DND-41 (cell line): ENCODE data around the gene TPCN1.

Source experiments
- CTCF ChIP-seq: IDR thresholded peaks from 2 replicates; pipeline ENCODE4 v1.5.1; 2012; ENCODE audit warnings: borderline replicate concordance, low read length, moderate library complexity, mild to moderate bottlenecking; ENCODE audit not compliant: poor library complexity, severe bottlenecking; ENCODE audit errors: extremely low read depth
- EZH2 ChIP-seq: IDR thresholded peaks from 3 replicates; pipeline ENCODE4 v1.6.1; 2012; ENCODE audit warnings: borderline replicate concordance, low read depth, mild to moderate bottlenecking, moderate library complexity, low read length, inconsistent platforms; ENCODE audit not compliant: severe bottlenecking

GRCh38 chr12:113203852-113204760 is 17.2 kb upstream of the TPCN1 start:
- TF ChIP-seq CTCF (no peak), EZH2 (no peak)
